VCaP (cell line): Measurements from ENCODE around the gene GDF9.

Experiments
- H3K27ac ChIP-seq: fragments of 450-650 bp; 2 replicates; pipeline ENCODE4 v1.5.1; 2017
- TF ChIP-seq, protein P1 (sequence below): fragments of 450-650 bp; conservative IDR thresholded peaks from 2 replicates; pipeline ENCODE4 v1.5.1; 2017; ENCODE audit warnings: mild to moderate bottlenecking, moderate library complexity

The GDF9 gene

GRCh38 chr5:132848270-132848669, 18.0 kb downstream of the GDF9 start:
- TF ChIP-seq, protein P1, sequence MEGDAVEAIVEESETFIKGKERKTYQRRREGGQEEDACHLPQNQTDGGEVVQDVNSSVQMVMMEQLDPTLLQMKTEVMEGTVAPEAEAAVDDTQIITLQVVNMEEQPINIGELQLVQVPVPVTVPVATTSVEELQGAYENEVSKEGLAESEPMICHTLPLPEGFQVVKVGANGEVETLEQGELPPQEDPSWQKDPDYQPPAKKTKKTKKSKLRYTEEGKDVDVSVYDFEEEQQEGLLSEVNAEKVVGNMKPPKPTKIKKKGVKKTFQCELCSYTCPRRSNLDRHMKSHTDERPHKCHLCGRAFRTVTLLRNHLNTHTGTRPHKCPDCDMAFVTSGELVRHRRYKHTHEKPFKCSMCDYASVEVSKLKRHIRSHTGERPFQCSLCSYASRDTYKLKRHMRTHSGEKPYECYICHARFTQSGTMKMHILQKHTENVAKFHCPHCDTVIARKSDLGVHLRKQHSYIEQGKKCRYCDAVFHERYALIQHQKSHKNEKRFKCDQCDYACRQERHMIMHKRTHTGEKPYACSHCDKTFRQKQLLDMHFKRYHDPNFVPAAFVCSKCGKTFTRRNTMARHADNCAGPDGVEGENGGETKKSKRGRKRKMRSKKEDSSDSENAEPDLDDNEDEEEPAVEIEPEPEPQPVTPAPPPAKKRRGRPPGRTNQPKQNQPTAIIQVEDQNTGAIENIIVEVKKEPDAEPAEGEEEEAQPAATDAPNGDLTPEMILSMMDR = no peak
- peak overlapping the region; percentile 57 for H3K27ac ChIP-seq

- H3K27ac ChIP-seq = peak overlapping the region; percentile 98
- TF ChIP-seq, protein P1 = no peak
Observed at GRCh38 chr5:132841305-132841704, 25.0 kb downstream of the GDF9 start.

DNA sequence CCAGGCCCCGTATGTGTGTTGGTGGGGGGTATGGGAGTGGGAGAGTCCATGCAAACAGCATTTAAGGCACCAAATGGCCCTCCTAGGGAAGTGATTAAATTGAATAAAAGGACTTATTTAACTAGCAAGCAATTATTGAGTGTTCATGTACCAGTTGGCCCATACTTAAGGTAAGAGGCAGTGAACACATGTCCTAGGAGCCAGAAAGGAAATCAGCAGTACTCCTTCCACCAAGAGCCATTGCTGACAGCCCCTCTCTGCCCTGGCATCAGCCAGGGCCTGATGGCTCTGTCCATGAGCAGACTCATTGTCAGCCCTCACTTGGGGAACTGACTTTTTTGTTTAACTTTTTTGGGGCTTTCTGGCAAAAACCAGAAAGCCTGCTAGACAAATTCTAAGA, 25.4 kb downstream of the GDF9 start:
- H3K27ac ChIP-seq = peak overlapping the region; percentile 98
- TF ChIP-seq, protein P1 = no peak

GRCh38 chr5:132840313-132840712, 26.0 kb downstream of the GDF9 start:
- peak overlapping the region; percentile 98 for H3K27ac ChIP-seq
- TF ChIP-seq, protein P1 = no peak

DNA sequence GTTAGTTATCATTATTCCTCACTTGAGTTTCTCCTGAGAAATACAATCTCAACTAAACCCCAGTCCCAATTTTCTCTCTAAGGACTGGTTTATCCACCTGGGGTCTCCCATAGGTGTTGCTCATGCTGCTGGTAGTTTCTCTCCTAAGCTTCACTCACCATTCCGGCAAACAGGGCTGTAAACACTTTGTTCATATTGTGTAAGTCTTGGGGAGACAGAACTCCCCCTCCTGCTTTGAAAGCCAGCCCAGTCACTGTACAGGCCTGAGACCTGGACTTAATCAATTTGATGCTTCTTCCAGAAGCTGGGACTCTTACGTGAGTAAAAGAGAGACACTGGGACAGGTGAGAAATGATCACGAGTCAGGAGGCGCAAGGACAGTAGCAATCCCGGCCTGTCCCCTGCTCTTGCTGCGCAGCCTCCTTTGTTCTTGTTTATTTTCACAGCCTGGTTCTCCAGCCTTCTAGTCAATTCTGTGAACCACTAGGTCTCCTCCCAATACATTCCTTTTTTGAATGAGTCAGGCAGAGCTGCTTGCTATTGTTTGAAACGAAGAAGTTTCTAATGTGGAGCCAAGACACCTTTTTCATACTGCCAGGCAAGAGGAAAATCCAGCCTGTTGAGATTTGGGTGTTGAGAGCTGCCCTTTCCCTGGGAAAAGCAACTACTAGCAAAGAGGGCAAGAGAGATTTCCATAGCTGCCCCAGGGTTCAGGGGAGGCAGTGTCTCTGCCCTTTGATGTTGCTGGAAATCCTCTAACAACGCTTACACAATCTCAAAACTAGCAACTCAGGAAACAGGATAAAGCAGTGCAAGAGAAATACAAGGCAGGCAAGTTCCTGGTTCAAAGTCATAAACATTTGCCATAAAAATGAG, 26.6 kb downstream of the GDF9 start:
- TF ChIP-seq, protein P1 = no peak
- H3K27ac ChIP-seq = peak overlapping the region; percentile 98

DNA sequence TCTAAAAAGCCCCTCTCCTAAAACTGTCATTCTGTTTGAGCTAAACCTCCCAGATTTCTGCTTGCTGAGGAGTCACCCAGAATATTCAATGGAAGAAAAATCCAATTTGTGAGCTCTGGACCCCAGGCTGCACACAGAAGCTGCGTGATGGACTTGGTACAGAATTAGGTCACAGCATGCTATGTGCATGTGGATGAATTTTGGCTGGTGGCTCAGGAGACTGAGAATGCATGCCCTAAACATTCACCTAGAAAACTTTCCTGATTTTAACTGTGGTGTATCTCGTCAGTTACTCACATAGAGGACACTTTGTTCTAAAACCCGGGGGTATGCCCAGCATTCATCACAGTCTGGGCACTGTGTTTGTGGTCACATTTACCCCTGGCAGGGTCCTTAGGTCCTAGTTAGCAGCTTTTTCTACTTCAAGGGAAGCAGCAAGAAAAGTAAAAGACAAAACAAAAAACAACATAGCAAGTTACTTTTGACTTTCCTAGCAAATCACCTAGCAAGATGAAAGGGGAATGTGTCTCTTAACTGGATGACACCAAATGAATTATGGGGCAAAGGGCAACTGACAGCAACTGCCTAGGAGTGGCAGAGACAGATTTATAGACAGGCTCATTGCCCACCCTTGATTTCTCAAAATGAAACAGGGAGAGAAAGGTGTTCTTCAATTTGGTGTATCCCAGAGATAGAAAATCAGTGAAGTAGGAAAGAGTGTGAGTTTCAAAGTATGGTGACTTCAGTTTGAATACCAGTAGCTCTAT, 27.6 kb downstream of the GDF9 start:
- H3K27ac ChIP-seq = peak overlapping the region; percentile 98
- TF ChIP-seq, protein P1 = no peak

- H3K27ac ChIP-seq = peak overlapping the region; percentile 98
- TF ChIP-seq, protein P1 = no peak
Observed at GRCh38 chr5:132837868-132838267, 28.4 kb downstream of the GDF9 start.
